ENCODE measurements around the gene TEKT1. TPM values are rescaled to one million over a fixed set of nuclear protein-coding genes. Genes with fewer than 3 reads are reported as not detected.
"Not testable (repeated sequence)": the region's sequence is repeated elsewhere in the genome, so short reads cannot be mapped to it uniquely, and the experiment has no call there.

TEKT1 gene
- total RNA-seq, 1 experiment from 2014 or later = not detected

DNA sequence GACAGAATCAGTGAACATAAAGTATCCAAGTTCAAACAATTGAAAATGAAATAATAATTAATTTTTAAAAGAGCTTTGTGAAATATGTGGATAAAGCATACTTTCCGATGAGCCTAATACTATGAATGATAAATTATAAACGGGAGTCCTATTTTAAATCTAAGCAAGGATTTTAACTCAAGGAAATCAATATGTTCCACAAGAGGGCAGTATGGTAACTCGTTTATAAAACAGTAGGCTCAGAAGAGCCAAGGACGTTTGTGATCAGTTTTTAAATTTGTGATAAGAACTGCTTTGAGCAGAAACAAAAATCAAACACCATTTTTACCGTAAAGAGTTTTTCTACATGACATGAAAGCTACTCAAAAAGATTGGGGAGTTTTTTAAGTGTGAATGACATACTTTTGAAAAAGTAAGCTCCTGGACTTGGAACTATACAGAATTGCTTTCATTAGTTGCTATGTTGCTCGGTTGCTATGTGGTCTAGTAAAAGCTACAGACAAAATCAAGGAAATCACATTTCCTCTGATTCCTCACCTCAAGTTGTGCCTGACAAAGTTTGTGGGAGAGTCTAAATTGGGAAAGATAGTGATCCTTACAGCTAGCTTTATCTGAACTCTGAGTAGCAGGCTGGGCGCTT, 11.8 kb upstream of the TEKT1 start:
- Histone ChIP-seq H2AFZ (ENCODE audit: low read depth, low read length, poor library complexity, severe bottlenecking) (peak overlapping the region; percentile 76), H4K20me1 (ENCODE audit: insufficient read depth) (no peaks in the 10 kb centered on the region), H3K36me3 (ENCODE audit: control insufficient read depth in 1 of 2, insufficient read depth in 2 of 2, low read length in 2 of 2) (no peaks in the 10 kb centered on the region), H3K9me3 (ENCODE audit: control insufficient read depth in 1 of 2, insufficient read depth in 1 of 2, low read depth in 1 of 2, low read length in 2 of 2) (no peaks in the 10 kb centered on the region), H3K27me3 (ENCODE audit: insufficient read depth, low read length) (no peaks in the 10 kb centered on the region), H3K4me1 (ENCODE audit: control insufficient read depth in 1 of 2, insufficient read depth in 2 of 2, low read length in 2 of 2) (0 out of 4 replicates have a peak, but pooled peaks cover 0 to 3% of the 10 kb centered on the region in 2 experiments), H3K9ac (ENCODE audit: low read length) (no peak overlapping the region), H3K9me2 (ENCODE audit: insufficient read depth) (no peaks in the 10 kb centered on the region), H3K79me2 (ENCODE audit: insufficient read depth, low read length) (no peaks in the 10 kb centered on the region), H3K4me2 (ENCODE audit: low read length) (peak overlapping the region; percentile 35), H3K4me3 (replicated peaks in 1 of 2; ENCODE audit: low read depth in 1 of 2, low read length in 2 of 2) (no peak overlapping the region), H3K27ac (ENCODE audit: low read depth, low read length) (no peak overlapping the region)
- intact Hi-C loops (cut with micrococcal nuclease) = loop anchor here (1.0 to 5.0 kb wide), 3 partner anchors 69 to 177 kb away; no protein-coding TSS in a partner anchor
- DNase-seq (ENCODE audit: low read depth, low spot score) (peak; percentile 48), ATAC-seq (peak; percentile 80)
- ChIA-PET POLR2A (interaction anchor here (1.1 to 2.2 kb wide), 4 partner anchors 10 to 177 kb away, joined by 4 to 8 read pairs (median 6); no protein-coding TSS in a partner anchor), CTCF (interaction anchor here (0.6 to 3.5 kb wide), 26 partner anchors 8 to 1351 kb away, joined by 3 to 84 read pairs (median 4); partner anchors contain the start of genes BCL6B and SLC16A13), RAD21 (ENCODE audit: low non-redundant PET in 1 of 2, low total read pairs in 2 of 2, uncharacterized antibody in 2 of 2, unreplicated experiment in 2 of 2) (interaction anchor here (0.7 to 1.8 kb wide), 3 partner anchors 160 to 178 kb away, joined by 3 to 7 read pairs (median 4); no protein-coding TSS in a partner anchor)
- TF ChIP-seq RAD21 (IDR thresholded peaks at IDR 0.05; ENCODE audit: low read depth) (peak; percentile 80), CTCF (IDR thresholded peaks at IDR 0.05 in 2 of 3, conservative IDR thresholded peaks at IDR 0.05 in 1 of 3; ENCODE audit: borderline replicate concordance in 1 of 3, insufficient read depth in 1 of 3, low read depth in 2 of 3, low read length in 2 of 3) (peak; percentile 24 to 83 (median 58); a peak in 5 of 6 replicates)
- TF ChIP-seq, protein P1, sequence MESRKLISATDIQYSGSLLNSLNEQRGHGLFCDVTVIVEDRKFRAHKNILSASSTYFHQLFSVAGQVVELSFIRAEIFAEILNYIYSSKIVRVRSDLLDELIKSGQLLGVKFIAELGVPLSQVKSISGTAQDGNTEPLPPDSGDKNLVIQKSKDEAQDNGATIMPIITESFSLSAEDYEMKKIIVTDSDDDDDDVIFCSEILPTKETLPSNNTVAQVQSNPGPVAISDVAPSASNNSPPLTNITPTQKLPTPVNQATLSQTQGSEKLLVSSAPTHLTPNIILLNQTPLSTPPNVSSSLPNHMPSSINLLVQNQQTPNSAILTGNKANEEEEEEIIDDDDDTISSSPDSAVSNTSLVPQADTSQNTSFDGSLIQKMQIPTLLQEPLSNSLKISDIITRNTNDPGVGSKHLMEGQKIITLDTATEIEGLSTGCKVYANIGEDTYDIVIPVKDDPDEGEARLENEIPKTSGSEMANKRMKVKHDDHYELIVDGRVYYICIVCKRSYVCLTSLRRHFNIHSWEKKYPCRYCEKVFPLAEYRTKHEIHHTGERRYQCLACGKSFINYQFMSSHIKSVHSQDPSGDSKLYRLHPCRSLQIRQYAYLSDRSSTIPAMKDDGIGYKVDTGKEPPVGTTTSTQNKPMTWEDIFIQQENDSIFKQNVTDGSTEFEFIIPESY (IDR thresholded peaks at IDR 0.05; ENCODE audit: extremely low read depth, insufficient replicate concordance, low read length) = no peak
- no TSS peak for BruUV-seq (replicated peaks)

DNA sequence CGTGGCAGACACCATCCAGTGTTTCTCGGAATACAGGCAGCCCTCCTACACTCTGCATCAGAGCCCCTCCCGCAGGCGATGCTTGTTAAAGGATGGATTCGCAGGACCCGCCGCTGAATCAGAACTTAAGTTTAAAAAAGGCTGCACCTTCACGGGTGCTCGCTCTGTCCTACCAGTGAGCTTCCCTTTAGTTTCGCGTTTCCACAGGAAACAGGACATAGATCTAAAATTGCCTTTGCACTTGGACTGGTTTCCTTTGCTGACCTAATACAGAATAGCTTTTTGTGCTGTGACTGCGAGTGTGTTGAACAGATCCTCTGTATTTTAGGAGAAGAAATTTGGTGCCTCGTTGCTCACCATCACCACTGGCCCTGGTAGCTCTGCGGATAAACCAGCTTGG, 10.2 kb upstream of the TEKT1 start:
- CTCF ChIA-PET = interaction anchor here (2.2 to 2.9 kb wide), 4 partner anchors 123 to 176 kb away, joined by 9 to 84 read pairs (median 18); no protein-coding TSS in a partner anchor
- RAD21 ChIA-PET (ENCODE audit: low non-redundant PET in 1 of 2, low total read pairs in 2 of 2, uncharacterized antibody in 2 of 2, unreplicated experiment in 2 of 2) = not testable (repeated sequence)
- intact Hi-C loops (cut with micrococcal nuclease) = loop anchor here (2.0 to 5.0 kb wide), 2 partner anchors 71 to 163 kb away; no protein-coding TSS in a partner anchor

More for the DNA sequence above, 10.2 kb upstream of the TEKT1 start:
- H3K9me2 ChIP-seq (ENCODE audit: insufficient read depth); H3K27me3 ChIP-seq (ENCODE audit: insufficient read depth, low read length); H2AFZ ChIP-seq (ENCODE audit: low read depth, low read length, poor library complexity, severe bottlenecking); H3K9me3 ChIP-seq (ENCODE audit: control insufficient read depth in 1 of 2, insufficient read depth in 1 of 2, low read depth in 1 of 2, low read length in 2 of 2); H4K20me1 ChIP-seq (ENCODE audit: insufficient read depth); H3K4me1 ChIP-seq (ENCODE audit: control insufficient read depth in 1 of 2, insufficient read depth in 2 of 2, low read length in 2 of 2); H3K4me2 ChIP-seq (ENCODE audit: low read length); DNase-seq (ENCODE audit: low read depth, low spot score); ATAC-seq; H3K36me3 ChIP-seq (ENCODE audit: control insufficient read depth in 1 of 2, insufficient read depth in 2 of 2, low read length in 2 of 2); H3K27ac ChIP-seq (ENCODE audit: low read depth, low read length); H3K79me2 ChIP-seq (ENCODE audit: insufficient read depth, low read length); BruUV-seq (replicated peaks); H3K9ac ChIP-seq (ENCODE audit: low read length); H3K4me3 ChIP-seq (replicated peaks in 1 of 2; ENCODE audit: low read depth in 1 of 2, low read length in 2 of 2): not testable (repeated sequence)
- POLR2A ChIA-PET = interaction anchor here (2.2 kb wide), 1 partner anchor 163 kb away, joined by 7 read pairs; no protein-coding TSS in a partner anchor
